ENCODE measurements around the gene RNU6-9.

The RNU6-9 gene

GRCh38 chr19:919199-920050 is 26.1 kb downstream of the RNU6-9 start:
- DNase-seq: no peak

- no peak for DNase-seq
These were observed 27.0 kb downstream of the RNU6-9 start for GRCh38 chr19:920051-920864.

- DNase-seq: no peak
These were observed 31.3 kb downstream of the RNU6-9 start for GRCh38 chr19:924553-925086.

GRCh38 chr19:925087-925525 is 31.8 kb downstream of the RNU6-9 start:
- no peak for DNase-seq

GRCh38 chr19:925526-926322 is 32.4 kb downstream of the RNU6-9 start, which contains the start of gene ARID3A:
ARID3A (plus strand) TSS chr19:926035; CDS start chr19:929529, 3,494 bp downstream.
- DNase-seq: peak; percentile 77

GRCh38 chr19:926323-926588 is 33.0 kb downstream of the RNU6-9 start:
- no peak for DNase-seq

GRCh38 chr19:926589-927350 is 33.5 kb downstream of the RNU6-9 start:
- peak; percentile 18 for DNase-seq

GRCh38 chr19:927351-927779 is 34.1 kb downstream of the RNU6-9 start:
- DNase-seq: no peak

GRCh38 chr19:927780-928401 is 34.6 kb downstream of the RNU6-9 start:
- DNase-seq: no peak

- no peak for DNase-seq
These were observed 35.4 kb downstream of the RNU6-9 start for GRCh38 chr19:928471-929202.

GRCh38 chr19:929203-929890 is 36.1 kb downstream of the RNU6-9 start:
- DNase-seq: no peak

- no peak for DNase-seq
These were observed 36.6 kb downstream of the RNU6-9 start for GRCh38 chr19:929891-930258.

- DNase-seq: no peak
These were observed 38.8 kb downstream of the RNU6-9 start for GRCh38 chr19:931860-932647.

- DNase-seq: no peak
These were observed 39.6 kb downstream of the RNU6-9 start for GRCh38 chr19:932648-933552.

GRCh38 chr19:933553-933882 is 40.2 kb downstream of the RNU6-9 start:
- no peak for DNase-seq

- DNase-seq: no peak
These were observed 41.0 kb downstream of the RNU6-9 start for GRCh38 chr19:934197-934840.

- peak; percentile 68 for DNase-seq
These were observed 41.7 kb downstream of the RNU6-9 start for GRCh38 chr19:934865-935479.

GRCh38 chr19:936175-936546 is 42.9 kb downstream of the RNU6-9 start:
- DNase-seq: no peak

All from midbrain (tissue), 1 donor.